ENCODE data around the gene STX19. TPM values are rescaled to one million over a fixed set of nuclear protein-coding genes. Genes with fewer than 3 reads are reported as not detected.
A peak's percentile ranks its signal among the peaks of the same experiment; 100 is the strongest.

The STX19 gene
- total RNA-seq, 2 donors from 2014 or later, result not detected

DNA sequence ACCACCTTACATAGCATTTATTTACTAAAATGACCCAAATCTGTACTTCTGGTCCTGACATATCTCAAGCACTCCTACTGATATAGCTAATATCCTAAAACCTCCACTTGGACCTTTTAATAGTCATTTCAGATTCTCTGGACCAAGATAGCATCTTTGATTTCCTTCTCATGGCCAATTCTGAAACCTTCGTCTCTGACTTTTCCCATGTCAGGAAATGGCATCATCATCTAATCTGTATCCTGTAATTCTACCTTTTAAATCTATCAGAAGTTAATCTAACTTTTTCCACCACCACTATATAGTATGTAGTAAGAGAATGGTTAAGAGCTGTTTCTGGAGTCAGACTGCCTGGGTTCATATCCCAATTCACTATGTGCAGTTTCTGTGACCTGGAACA, 16.2 kb downstream of the STX19 start:
- Mint-ChIP-seq H3K36me3 (ENCODE audit: low read depth) (peaks cover 15% of the 10 kb centered on the region), H3K4me3 (no peak overlapping the region), H3K27me3 (no peaks in the 10 kb centered on the region), H3K4me1 (peaks cover 19% of the 10 kb centered on the region), H3K27ac (no peak overlapping the region)
- H3K9me3 ChIP-seq (ENCODE audit: control insufficient read depth, low read length, poor library complexity, severe bottlenecking), result no peaks in the 10 kb centered on the region
- DNase-seq, result no peak
- ATAC-seq, result no peak

DNA sequence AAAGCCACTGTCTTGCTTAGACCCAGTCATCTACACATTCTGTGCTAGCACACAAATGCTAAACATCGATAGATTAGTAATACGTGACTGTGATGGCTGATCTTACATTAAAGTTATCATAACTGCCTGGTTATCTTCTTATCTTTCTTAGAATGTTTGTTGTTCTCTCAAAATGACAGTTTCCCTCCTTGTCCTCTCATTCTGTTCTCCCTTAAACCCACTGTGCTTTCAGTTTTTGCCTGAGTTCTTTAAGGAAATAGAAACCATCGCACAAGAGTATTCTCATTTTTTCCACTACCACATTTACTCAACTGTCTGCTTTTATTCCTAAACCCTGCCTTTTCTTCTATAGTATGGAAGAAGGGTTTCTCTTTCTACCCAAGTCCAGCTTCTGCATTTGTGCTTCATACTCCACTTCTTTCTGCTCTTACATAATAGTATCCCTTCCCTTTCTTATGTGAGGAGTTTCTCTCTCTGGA, 17.1 kb downstream of the STX19 start:
- H3K27ac Mint-ChIP-seq, result peak overlapping the region; percentile 63

DNA sequence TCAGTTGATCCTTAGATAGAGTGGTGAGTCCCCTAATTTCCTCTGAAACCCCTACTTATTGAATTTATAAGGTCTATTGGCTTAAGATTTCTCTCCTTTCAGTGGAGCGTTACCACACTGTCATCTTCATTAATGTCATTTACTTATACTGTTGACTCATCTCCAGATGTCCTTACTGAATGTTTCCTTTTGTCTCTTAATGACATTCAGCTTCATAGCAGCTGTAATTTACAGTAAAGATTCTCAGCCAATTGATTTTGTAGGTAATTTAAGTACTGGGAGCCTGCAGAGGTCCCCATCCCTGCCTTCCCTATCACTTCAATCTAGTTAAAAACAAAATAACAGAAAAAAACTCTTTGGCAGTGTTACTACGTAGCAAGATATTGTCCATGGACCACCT, 18.8 kb downstream of the STX19 start:
- ATAC-seq, result no peak
- Mint-ChIP-seq H3K36me3 (ENCODE audit: low read depth) (peaks cover 16% of the 10 kb centered on the region), H3K27ac (no peak overlapping the region), H3K4me1 (peaks cover 19% of the 10 kb centered on the region), H3K27me3 (no peaks in the 10 kb centered on the region), H3K4me3 (no peak overlapping the region)
- DNase-seq, result no peak
- H3K9me3 ChIP-seq (ENCODE audit: control insufficient read depth, low read length, poor library complexity, severe bottlenecking), result no peaks in the 10 kb centered on the region

More for the DNA sequence above, 17.1 kb downstream of the STX19 start:
- DNase-seq, result no peak
- no peak for ATAC-seq
- Mint-ChIP-seq H3K4me1 (peaks cover 19% of the 10 kb centered on the region), H3K27me3 (no peaks in the 10 kb centered on the region), H3K36me3 (ENCODE audit: low read depth) (peaks cover 17% of the 10 kb centered on the region), H3K4me3 (peak overlapping the region; percentile 75)
- no peaks in the 10 kb centered on the region for H3K9me3 ChIP-seq (ENCODE audit: control insufficient read depth, low read length, poor library complexity, severe bottlenecking)

DNA sequence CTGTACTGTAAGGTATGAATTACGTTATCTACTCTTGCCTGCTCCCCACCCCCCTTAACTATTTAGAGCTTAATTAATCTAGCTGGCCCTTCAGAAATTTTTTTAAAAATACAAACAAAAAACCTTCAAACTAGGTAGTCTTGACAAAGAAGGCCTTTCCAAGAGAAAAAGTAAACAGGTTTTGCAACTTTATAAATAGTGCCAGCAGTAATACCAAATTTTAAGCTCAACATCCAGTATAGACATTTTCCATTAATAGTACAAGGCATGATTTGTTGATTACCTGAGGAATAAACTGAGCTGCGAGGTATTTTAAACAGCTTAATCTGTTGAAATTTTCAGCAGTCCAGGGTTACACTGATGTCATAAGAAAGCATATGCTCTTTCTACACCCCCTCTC, 20.1 kb downstream of the STX19 start:
- Mint-ChIP-seq H3K27ac (no peak overlapping the region), H3K4me3 (no peak overlapping the region), H3K36me3 (ENCODE audit: low read depth) (peaks cover 16% of the 10 kb centered on the region), H3K27me3 (no peaks in the 10 kb centered on the region), H3K4me1 (peaks cover 19% of the 10 kb centered on the region)
- no peak for ATAC-seq
- DNase-seq, result no peak
- H3K9me3 ChIP-seq (ENCODE audit: control insufficient read depth, low read length, poor library complexity, severe bottlenecking), result no peaks in the 10 kb centered on the region

DNA sequence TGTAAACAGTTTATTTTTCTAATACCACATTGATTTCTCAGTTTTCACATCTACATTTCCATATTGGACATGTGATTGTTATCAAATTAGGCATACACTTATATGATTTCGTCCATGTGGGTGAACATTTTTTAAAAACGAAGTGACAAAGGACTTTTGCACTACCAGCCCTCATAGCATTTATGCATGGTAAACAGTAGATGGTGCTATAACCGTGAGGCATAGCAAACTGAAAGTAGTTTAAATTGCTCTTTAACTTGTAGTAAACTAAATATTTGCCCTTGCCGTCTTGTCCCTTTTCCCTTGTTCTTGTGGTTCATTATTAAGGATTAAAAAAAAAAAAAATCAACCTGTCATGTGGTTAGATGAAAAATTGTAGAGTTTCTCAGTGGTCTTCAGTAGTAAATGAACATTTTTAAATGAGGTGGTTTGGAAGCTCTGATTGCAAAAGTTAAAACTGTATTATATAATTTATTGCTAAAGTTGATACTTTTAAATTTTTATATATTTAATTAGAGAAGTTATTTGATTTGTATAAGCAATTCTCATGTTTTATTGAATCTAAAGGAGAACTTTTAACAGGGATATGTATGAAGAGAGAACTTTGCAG, 24.0 kb downstream of the STX19 start:
- H3K9me3 ChIP-seq (ENCODE audit: control insufficient read depth, low read length, poor library complexity, severe bottlenecking), result no peaks in the 10 kb centered on the region
- Mint-ChIP-seq H3K4me1 (peaks cover 4% of the 10 kb centered on the region), H3K27ac (peak overlapping the region; percentile 45), H3K27me3 (no peaks in the 10 kb centered on the region), H3K36me3 (ENCODE audit: low read depth) (peaks cover 5% of the 10 kb centered on the region), H3K4me3 (no peak overlapping the region)
- DNase-seq (no peak), ATAC-seq (peak; percentile 87)

DNA sequence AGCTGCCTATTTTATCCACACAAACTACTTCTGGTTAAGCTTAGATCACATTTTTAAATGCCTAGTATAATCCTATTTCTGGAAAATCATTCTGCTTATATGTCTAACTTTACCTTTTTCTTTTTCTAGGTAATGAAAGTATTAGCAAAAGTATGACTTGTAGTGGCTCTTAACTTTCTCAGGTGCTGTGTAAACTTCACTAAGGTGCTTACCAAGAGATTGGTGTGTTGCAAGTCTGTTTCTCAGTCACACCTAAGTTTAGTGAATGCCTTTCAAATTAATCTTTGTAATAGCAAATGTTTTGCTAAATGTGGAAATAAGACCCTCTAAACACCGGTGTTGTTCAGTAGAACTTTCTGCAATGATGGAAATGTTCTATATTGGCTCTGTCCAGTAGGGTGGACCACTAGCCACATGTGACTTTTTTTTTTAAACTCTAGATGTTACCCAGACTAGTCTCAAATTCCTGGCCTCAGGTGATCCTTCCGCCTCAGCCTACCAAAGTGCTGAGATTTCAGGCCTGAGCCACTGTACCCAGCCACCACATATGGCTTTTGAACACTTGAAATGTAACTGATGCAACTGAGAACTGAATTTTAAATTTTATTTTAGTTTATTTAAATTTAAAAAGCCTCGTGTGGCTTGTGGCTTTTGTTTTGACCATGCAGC, 26.4 kb downstream of the STX19 start:
- no peaks in the 10 kb centered on the region for H3K9me3 ChIP-seq (ENCODE audit: control insufficient read depth, low read length, poor library complexity, severe bottlenecking)
- no peak overlapping the region for H3K27ac Mint-ChIP-seq
- no peak for DNase-seq
- peaks cover 4% of the 10 kb centered on the region for H3K4me1 Mint-ChIP-seq
- H3K36me3 Mint-ChIP-seq (ENCODE audit: low read depth), result peaks cover 11% of the 10 kb centered on the region
- no peak overlapping the region for H3K4me3 Mint-ChIP-seq
- no peak for ATAC-seq
- H3K27me3 Mint-ChIP-seq, result no peaks in the 10 kb centered on the region

DNA sequence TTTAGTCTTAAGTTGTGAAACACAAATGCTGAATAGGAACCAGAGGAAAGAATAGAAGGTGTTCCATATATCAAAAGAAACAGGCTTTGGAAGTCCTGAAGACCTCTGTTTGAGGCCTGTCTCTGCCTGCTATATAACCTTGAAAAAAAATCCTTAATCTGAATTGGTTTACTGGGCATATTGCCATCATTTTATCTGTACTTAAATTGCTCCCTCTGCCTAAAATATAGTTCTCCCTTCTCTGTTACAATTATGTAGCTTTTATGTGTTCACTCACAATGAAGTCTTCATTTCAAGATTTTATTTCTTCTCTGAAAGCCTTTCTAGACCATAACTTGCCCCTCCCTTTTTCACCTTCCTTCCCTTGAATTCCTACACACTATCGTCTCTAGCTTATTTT, 27.2 kb downstream of the STX19 start:
- no peak for ATAC-seq
- H3K9me3 ChIP-seq (ENCODE audit: control insufficient read depth, low read length, poor library complexity, severe bottlenecking), result no peaks in the 10 kb centered on the region
- DNase-seq, result no peak
- H3K36me3 Mint-ChIP-seq (ENCODE audit: low read depth), result peaks cover 8% of the 10 kb centered on the region
- no peak overlapping the region for H3K27ac Mint-ChIP-seq
- H3K4me1 Mint-ChIP-seq, result peaks cover 5% of the 10 kb centered on the region
- H3K4me3 Mint-ChIP-seq, result no peak overlapping the region
- H3K27me3 Mint-ChIP-seq, result no peaks in the 10 kb centered on the region

DNA sequence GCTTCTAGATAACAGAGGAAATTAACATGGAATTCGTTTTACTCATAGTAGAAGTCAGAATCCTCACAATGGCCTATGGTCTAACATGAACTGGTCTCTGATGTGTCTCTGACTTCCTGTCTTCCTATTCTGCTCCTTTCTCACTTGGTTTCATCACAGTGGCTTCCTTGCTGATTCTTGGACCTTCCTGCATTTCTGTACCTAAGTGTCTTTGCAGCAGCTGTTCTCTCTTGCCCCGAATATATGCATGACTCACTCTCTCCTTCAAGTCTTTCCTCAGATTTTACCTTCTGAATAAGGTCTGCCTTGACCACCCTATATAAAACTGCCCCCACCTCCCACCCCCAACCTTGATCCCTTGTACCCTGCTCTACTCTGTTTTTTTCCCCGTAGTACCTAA, 34.3 kb downstream of the STX19 start:
- Mint-ChIP-seq H3K27ac (no peak overlapping the region), H3K4me3 (no peak overlapping the region), H3K4me1 (peaks cover 6% of the 10 kb centered on the region), H3K27me3 (no peaks in the 10 kb centered on the region), H3K36me3 (ENCODE audit: low read depth) (peaks cover 8% of the 10 kb centered on the region)
- no peak for DNase-seq
- no peaks in the 10 kb centered on the region for H3K9me3 ChIP-seq (ENCODE audit: control insufficient read depth, low read length, poor library complexity, severe bottlenecking)
- ATAC-seq, result no peak

DNA sequence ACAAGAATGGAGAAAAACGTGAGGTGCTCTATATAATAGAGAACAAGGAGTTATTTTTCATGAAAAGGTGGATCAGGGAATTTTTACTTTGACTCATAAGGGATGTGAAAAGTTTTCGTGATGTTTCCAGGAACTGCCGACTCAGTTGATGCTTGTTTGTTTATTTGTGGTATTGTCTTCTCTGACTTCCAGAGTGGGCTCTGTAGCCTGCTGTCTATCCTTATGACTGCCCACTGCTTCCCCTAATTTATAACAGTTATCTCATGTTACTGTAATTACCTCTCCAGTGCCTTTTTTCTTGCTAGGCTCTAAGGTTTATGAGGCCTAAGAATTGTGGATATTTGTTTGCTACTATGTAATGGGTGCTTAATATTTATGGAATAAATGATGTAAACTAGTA, 36.2 kb downstream of the STX19 start:
- no peak for DNase-seq
- Mint-ChIP-seq H3K27ac (no peak overlapping the region), H3K27me3 (no peaks in the 10 kb centered on the region), H3K4me1 (peaks cover 4% of the 10 kb centered on the region), H3K36me3 (ENCODE audit: low read depth) (no peaks in the 10 kb centered on the region), H3K4me3 (no peak overlapping the region)
- no peaks in the 10 kb centered on the region for H3K9me3 ChIP-seq (ENCODE audit: control insufficient read depth, low read length, poor library complexity, severe bottlenecking)
- ATAC-seq, result no peak

DNA sequence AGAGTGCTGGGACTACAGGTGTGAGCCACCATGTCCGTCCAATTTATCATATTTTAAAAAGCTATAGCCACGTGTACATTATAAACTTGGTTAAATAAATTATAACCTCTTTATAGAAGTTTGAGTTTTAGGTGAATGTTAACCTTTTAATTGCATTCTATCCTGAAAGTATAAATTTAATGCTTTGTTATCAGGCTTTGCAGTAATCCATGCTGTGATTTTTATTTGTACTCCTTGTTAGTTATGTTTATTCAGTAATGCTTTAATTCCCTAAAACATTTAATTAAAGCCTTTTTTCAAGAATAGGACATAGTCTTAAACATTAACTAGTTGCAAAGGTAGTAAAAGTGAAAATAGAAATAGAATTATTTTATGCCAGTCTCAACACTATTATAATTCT, 36.8 kb downstream of the STX19 start:
- DNase-seq, result no peak
- Mint-ChIP-seq H3K4me3 (no peak overlapping the region), H3K27ac (no peak overlapping the region)

DNA sequence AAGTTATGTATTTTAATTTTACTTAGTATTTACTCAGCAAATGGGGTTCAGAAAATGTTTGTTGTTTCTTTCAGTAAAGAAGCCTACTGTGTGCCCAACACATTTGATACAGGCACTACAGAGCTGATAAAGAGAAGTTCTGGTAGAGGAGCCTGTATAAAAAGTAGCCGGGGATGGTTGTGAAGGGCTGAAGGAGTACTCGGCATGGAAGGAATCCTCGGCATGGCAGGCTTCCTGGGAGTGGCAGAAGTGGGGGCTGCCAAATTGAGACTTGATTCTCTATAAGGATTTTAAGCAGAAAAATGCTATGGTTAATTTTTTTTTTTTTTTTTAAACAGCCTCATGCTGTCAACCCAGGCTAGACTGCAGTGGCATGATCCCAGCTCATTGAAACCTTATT, 39.2 kb downstream of the STX19 start:
- no peaks in the 10 kb centered on the region for H3K27me3 Mint-ChIP-seq
- no peaks in the 10 kb centered on the region for H3K9me3 ChIP-seq (ENCODE audit: control insufficient read depth, low read length, poor library complexity, severe bottlenecking)
- H3K4me1 Mint-ChIP-seq, result peaks cover 5% of the 10 kb centered on the region
- H3K36me3 Mint-ChIP-seq (ENCODE audit: low read depth), result no peaks in the 10 kb centered on the region
- H3K27ac Mint-ChIP-seq, result no peak overlapping the region
- DNase-seq (no peak), ATAC-seq (no peak)
- H3K4me3 Mint-ChIP-seq, result no peak overlapping the region

More for the DNA sequence above, 36.8 kb downstream of the STX19 start:
- no peaks in the 10 kb centered on the region for H3K27me3 Mint-ChIP-seq
- no peaks in the 10 kb centered on the region for H3K36me3 Mint-ChIP-seq (ENCODE audit: low read depth)
- peaks cover 3% of the 10 kb centered on the region for H3K4me1 Mint-ChIP-seq
- no peaks in the 10 kb centered on the region for H3K9me3 ChIP-seq (ENCODE audit: control insufficient read depth, low read length, poor library complexity, severe bottlenecking)
- ATAC-seq, result no peak

DNA sequence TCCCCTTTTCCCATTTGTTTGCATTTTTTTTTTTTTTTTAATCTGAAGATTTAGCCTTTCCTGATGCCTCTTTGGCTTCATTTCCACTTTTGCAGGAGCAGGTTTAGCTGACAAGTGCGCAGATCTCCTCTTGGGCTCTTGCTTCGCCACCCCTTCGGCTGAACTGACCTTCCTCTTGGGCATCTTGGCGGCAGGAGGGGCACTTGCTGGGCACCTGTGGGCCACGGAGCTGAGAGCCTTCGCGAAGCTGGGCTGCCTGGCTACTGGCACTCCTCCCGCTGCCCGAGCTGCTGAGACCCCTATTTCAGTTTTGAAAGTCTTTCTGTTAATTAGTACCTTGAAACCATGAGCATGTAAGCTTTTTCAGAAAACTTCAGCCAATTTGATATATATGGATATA, 39.6 kb downstream of the STX19 start:
- Mint-ChIP-seq H3K27ac (no peak overlapping the region), H3K27me3 (no peaks in the 10 kb centered on the region)

DNA sequence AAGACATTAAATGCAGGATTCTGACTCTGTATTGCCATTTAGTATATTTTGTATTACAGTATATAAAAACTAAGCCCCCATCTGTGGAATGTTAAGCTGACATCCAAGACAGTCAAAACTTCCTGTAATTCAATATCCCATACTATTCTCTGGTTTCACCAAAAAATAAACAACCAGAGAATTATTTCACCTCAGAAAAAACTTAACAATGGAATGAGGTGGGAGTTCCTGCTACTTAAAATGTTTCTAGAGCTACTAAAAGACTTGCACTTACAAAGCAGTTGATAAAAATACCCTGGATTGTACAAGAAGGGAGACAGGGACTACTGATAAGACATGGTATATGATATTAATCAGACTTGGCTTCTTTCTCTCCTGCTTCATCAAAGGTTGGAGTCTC, 40.1 kb downstream of the STX19 start:
- H3K4me3 Mint-ChIP-seq, result no peak overlapping the region
- H3K9me3 ChIP-seq (ENCODE audit: control insufficient read depth, low read length, poor library complexity, severe bottlenecking), result no peaks in the 10 kb centered on the region
- H3K27me3 Mint-ChIP-seq, result no peaks in the 10 kb centered on the region
- H3K4me1 Mint-ChIP-seq, result peaks cover 3% of the 10 kb centered on the region
- no peak overlapping the region for H3K27ac Mint-ChIP-seq
- DNase-seq, result no peak
- no peaks in the 10 kb centered on the region for H3K36me3 Mint-ChIP-seq (ENCODE audit: low read depth)
- ATAC-seq, result no peak

More for the DNA sequence above, 39.6 kb downstream of the STX19 start:
- Mint-ChIP-seq H3K4me3 (no peak overlapping the region), H3K4me1 (peaks cover 3% of the 10 kb centered on the region), H3K36me3 (ENCODE audit: low read depth) (no peaks in the 10 kb centered on the region)
- ATAC-seq (no peak), DNase-seq (no peak)
- no peaks in the 10 kb centered on the region for H3K9me3 ChIP-seq (ENCODE audit: control insufficient read depth, low read length, poor library complexity, severe bottlenecking)

DNA sequence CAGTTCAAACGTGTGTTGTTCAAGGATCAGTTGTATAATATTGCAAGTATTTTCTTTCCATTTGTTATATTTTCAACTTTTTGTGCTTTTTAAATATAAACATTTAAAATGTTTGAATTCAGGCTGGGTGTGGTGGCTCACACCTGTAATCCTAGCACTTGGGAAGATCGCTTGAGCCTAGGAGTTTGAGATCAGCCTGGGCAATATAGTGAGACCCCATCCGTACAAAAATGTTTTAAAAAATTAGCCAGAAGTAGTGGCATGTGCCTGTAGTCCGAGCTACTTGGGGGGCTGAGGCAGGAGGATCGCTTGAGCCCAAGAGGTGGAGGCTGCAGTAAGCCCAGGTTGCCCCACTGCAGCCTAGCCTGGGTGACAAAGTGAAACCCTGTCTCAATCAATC, 43.8 kb downstream of the STX19 start:
- ATAC-seq (no peak), DNase-seq (no peak)
- H3K9me3 ChIP-seq (ENCODE audit: control insufficient read depth, low read length, poor library complexity, severe bottlenecking), result no peaks in the 10 kb centered on the region
- peaks cover 7% of the 10 kb centered on the region for H3K4me1 Mint-ChIP-seq
- no peaks in the 10 kb centered on the region for H3K36me3 Mint-ChIP-seq (ENCODE audit: low read depth)
- H3K27me3 Mint-ChIP-seq, result no peaks in the 10 kb centered on the region
- peak overlapping the region; percentile 47 for H3K27ac Mint-ChIP-seq
- H3K4me3 Mint-ChIP-seq, result no peak overlapping the region
